GM18508 (cell line): ENCODE results near the gene ITIH6.
"Not testable (repeated sequence)": the region's sequence is repeated elsewhere in the genome, so short reads cannot be mapped to it uniquely, and the experiment has no call there.

ENCODE experiments used
- ATAC-seq: cut with Tn5 transposase; IDR thresholded peaks from one replicate; pipeline ENCODE4 v1.9.1; 2021; ENCODE audit warnings: moderate number of reproducible peaks; ENCODE audit not compliant: insufficient read depth, unreplicated experiment

The ITIH6 gene, protein sequence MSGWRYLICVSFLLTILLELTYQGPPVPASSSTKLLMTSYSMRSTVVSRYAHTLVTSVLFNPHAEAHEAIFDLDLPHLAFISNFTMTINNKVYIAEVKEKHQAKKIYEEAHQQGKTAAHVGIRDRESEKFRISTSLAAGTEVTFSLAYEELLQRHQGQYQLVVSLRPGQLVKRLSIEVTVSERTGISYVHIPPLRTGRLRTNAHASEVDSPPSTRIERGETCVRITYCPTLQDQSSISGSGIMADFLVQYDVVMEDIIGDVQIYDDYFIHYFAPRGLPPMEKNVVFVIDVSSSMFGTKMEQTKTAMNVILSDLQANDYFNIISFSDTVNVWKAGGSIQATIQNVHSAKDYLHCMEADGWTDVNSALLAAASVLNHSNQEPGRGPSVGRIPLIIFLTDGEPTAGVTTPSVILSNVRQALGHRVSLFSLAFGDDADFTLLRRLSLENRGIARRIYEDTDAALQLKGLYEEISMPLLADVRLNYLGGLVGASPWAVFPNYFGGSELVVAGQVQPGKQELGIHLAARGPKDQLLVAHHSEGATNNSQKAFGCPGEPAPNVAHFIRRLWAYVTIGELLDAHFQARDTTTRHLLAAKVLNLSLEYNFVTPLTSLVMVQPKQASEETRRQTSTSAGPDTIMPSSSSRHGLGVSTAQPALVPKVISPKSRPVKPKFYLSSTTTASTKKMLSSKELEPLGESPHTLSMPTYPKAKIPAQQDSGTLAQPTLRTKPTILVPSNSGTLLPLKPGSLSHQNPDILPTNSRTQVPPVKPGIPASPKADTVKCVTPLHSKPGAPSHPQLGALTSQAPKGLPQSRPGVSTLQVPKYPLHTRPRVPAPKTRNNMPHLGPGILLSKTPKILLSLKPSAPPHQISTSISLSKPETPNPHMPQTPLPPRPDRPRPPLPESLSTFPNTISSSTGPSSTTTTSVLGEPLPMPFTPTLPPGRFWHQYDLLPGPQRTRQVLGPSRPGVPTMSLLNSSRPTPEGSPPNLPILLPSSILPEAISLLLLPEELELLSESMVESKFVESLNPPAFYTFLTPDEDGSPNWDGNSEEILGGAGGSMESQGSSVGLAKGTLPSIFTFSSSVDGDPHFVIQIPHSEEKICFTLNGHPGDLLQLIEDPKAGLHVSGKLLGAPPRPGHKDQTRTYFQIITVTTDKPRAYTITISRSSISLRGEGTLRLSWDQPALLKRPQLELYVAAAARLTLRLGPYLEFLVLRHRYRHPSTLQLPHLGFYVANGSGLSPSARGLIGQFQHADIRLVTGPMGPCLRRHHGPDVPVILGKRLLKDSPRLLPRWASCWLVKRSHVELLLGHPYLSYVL

DNA sequence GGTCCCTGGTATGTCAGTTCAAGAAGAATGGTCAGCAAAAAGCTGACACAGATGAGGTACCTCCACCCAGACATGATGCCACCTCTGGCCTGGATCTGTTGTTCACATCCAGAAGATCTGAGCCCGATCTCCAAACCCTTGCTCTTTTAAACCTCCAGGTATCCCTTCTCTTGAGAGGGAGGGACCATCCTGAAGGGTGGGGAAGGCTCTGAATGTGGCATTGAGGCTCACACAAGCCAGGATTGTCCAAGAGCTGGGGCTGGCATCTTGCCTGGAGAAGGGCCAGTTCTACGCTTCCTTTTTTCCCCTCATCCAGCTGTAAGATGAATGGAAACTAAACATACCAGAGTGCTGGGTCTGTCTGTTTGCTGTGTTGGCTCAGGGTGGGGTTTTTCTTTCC, at the start of gene ITIH6:
Gene ITIH6, minus strand, starts transcription at position 119 of the 400 bp plus-strand sequence. Its CDS starts 45 bp downstream, at position 74.
- ATAC-seq = no peak

DNA sequence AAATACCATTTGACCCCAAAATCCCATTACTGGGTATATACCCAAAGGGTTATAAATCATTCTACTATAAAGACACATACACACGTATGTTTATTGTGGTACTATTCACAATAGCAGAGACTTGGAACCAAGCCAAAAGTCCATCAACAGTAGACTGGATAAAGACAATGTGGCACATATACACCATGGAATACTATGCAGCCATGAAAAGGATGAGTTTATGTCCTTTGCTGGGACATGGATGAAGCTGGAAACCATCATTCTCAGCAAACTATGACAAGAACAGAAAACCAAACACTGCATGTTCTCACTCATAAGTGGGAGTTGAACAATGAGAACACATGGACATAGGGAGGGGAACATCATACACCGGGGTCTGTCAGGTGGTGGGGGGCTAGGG, 49.6 kb upstream of the ITIH6 start:
- ATAC-seq = not testable (repeated sequence)

DNA sequence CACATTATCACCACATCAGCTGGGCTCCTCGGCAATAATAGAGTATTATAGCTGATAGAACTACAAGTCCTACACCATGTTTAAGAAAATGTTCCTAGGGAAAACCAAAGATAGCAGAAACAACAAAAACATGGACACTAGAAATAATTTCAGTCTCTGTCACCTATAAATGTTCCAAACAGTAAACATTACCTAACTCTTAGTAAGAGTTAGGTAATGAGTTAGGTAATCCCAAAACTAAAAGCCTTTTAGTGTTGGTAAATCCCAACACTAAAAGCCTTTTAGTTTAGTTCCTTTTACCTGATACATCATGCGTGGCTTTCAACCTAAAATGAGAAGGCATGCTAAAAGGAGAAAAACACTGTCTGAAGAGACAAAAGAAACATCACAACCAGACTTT, 45.0 kb upstream of the ITIH6 start:
- ATAC-seq = no peak

DNA sequence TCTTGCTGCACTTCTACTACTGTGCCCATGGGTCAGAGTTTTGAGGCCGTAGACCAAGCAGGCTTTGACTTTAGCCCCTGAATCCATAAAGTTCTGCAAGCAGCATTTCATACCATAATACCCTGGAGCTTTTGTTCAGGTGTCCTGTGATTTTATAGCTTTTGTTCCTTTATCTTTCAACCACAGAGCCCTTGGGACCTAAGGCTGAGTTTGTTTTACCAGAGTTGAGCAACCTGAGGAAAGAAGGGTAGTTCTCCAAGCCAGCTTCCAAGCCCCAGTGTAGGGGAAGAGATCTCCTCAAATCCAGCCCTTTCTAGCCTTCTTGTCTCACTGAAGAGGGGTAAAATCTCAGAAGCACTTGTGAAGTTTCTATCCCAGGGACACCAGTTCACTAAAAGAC, 44.6 kb upstream of the ITIH6 start:
- ATAC-seq = no peak

DNA sequence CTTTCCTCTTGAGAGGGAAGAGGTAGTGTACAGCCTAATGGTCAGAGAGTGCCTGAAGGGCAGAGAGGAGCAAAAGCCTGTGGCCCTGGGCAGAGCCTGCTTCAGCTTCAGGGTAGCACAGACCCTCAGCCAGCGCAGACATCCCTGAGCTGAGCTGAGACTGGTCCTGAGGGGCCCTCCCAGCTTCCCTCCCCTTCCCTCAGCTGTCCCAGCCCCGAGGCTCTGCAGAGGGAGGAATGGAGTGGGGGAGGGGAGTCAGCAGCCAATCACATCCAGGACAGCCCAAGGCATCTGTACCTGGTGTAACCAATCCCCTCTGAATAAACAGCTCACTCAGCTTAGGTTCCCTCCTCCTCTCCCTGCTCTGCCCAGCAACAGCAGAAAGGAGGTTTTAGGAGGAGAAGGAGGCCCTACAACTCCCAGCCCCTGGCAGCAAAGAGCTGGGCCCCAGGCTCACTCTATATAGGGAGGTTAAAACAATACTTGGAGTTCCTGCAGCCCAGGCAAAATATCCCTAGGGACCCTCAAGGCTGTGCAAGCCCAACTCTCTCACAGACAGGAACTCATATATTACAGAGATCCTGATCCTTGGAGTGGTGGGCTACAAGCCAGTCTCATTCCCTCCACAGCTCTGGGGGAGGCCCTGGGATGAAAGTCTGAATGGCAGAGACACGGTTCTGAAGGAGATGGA, 43.3 kb upstream of the ITIH6 start:
- ATAC-seq = not testable (repeated sequence)

DNA sequence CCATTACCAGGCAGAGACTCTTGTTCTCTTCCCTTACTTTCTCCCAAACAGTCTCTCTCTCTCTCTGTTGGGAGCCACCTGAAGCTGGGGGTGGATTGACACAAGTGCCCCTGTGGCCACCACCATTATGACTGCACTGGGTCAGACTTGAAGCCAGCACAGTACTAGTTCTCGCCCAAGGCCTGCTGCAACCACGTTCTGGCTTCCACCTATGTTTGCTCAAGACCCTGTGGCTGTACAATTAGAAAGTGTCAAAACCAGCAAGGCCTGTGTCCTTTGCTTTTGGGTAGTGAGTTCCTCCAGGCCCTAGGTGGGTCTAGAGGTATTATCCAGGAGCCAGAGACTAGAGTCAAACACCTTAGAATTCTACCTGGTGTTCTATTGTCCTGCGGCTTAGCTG, 40.5 kb upstream of the ITIH6 start:
- ATAC-seq = no peak

DNA sequence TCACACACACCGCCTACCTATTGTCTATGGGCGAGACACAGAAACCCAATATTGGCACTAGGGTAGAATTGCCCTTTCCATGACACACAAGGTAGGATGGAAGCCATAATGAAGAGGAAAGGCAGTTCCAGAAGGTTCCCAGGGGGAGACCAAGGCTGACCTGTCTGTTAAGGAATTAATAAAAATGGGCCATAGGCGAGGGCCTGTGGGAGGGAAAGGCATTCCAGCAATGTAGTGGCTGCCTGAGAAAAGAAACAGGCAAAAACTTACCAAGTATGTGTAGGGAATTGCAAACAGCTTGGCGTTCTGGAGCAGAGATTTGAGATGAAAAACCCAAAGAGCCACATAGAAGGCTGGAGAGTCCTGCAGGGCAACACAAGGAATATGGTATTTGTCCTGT, 28.5 kb upstream of the ITIH6 start:
- no peak for ATAC-seq

DNA sequence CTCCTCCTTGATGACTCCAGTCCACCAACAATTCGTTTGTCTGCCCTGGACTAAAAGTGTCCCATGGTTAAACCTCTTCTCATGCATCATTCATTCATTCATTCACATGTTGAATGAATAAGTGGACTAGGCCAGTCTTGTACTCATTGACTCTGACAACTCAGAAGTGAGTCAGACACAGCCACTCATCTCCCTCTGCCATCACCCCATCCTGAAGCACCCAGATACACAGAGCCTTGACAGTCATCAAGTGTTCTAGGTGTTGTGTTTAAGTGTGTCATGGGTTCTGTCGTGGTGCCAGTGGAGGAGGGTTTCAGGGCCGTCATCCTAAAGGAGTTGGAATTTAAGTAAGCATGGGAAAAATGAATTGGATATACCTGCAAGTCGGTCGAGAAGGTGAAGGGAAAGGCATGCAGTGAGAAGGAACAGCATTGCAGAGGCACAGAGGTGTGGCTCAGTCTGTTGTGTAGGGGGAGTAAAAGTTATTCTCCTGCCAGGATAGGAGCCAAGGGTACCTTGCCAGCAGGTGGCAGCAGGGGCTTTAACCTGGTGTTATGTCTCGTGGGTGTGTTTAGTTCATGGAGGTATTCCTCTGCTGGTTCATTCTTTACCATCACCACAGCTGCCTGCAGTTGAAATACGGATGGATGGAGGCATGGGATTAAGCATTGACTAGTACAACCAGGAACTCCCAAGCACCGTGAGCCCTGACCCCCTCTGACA, 27.8 kb upstream of the ITIH6 start:
- no peak for ATAC-seq

DNA sequence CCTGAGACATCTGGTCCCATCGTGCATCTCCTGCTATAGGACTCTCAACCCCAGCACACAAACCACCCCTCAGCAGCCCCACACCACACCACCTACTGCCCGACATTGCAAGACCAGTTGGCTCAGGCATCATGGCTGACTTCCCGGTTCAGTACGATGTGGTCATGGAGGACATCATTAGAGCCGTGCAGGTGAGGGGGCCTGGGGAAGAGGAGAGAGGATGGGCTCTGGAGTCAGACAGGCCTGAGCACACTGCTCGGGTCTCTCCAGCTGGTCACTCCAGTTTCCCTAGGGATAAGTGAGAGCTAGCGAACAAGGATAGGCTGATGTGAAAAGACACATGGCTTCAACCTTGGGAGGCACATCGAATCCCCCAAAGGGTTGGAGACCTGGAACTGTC, 26.7 kb upstream of the ITIH6 start:
- no peak for ATAC-seq

DNA sequence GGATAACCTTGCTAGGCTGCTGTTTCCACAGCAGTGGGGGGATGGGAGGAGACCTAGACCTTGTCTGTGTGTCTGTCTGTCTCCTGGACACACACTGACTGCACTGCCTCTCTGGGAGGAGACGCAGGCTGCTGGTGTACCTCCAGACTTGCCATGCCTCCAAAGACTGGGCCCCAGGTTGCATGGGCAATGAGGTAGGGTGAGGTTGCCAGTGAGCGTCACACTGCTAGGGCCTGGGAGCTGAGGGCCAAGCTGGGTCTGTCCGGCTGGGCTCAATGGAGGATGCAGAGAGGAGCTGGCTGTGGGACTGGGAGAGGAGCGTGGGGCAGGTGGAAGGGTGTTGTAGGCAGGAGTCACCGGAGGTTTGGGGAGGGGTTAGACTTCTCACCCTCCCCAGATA, 26.1 kb upstream of the ITIH6 start:
- ATAC-seq = no peak

DNA sequence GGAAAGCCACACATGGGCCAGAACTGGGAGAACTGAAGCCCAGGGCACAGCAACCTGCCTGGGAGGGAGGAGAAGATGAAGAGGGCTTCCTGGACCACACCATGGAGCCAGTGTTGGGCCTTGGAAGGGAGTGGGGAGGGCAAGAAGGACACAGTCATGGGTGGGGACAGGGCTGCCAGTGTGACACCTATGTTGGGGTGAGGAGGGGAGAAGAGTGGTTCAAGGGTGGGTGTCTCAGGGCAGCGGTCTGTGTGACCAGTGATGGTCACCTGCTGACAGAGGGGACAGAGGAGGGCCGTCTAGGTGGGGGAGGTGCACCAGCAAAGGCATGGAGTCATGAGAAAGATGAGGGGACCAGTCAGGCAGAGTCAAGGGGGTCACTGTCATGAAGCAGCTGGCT, 23.3 kb upstream of the ITIH6 start:
- no peak for ATAC-seq

DNA sequence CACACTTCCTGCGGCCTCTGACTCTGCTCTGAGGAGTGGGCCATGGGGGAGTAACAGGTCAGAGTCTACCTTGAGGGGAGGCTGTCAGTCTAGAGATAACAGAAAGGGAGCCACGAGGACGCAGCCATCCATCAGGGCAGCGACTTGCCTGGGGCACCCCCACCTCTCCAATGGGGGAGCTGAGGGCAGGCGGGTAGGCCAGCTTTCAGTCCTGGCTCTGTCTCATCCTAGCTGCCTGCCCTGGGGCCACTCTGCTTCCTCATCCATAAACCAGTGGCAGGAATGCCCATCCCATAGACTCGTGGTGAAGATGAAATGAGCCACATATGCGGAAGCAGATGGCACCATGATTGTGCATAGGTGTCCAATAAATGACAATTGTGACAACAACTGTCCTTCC, 22.7 kb upstream of the ITIH6 start:
- no peak for ATAC-seq

DNA sequence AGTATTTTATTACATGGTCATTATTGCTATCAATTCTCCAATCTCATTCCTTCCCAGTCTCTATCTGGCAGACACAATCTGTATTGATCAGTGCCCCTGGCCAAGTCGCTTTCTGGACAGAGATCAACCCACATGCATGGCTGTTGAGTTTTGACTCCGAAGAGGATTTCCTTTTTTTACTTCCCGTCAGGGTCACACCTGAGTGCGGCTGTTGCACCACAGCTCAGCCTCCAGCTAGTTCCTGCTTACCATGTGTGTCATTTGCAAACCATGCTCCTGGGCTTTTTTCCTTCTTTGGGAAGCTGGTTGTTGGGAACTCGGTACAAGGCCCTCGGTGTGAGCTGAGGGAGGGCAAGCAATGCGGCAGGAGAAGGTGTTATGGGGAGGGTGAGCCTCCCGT, 21.1 kb upstream of the ITIH6 start:
- no peak for ATAC-seq

DNA sequence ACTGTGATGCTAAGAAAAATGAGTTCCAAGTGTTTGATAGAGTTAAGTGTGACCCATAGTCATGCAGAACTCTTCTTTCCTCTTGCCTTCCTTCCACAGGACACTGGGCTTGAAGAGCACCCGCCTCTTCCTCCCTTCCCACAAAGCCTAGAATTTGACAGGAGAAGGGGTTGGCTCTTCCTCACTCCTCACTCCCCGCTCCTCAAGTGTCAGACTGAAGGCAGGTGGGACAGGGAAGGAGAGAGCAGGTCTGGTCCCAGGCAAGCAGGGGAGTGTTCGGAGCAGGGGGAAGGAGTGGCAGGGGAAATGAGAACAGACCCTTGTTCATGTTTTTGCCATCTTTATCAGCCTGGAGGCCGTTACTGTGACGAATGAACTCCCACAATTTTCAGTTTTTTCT, 20.2 kb upstream of the ITIH6 start:
- no peak for ATAC-seq

DNA sequence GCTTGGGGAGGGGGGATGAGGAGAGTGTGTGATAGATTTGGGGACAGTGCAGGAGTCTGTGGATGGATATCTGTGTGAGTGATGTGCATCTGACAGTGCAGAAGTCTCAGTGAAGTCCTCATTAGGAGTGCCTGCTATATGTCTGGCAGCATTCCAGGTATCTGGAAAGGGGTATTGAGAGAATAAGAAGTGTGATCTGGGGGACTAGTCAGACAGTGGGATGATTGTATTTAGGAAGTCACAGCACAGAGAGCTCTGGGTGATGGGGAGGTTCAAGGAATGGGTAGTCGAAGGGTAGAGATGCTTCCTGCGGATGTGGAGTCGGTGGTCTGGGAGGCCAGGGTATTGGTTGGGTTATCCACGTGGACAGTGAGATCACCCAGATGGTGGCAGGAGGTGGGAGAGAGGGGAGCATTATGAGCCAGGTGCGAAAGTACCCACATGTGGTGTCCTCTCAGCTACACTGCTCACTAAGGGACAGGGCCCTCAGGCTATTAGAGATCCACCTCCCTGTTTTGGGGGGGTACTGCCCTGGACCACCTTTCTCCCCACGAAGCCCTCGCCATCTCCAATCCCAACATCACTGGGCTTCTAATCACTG, 19.3 kb upstream of the ITIH6 start:
- no peak for ATAC-seq

DNA sequence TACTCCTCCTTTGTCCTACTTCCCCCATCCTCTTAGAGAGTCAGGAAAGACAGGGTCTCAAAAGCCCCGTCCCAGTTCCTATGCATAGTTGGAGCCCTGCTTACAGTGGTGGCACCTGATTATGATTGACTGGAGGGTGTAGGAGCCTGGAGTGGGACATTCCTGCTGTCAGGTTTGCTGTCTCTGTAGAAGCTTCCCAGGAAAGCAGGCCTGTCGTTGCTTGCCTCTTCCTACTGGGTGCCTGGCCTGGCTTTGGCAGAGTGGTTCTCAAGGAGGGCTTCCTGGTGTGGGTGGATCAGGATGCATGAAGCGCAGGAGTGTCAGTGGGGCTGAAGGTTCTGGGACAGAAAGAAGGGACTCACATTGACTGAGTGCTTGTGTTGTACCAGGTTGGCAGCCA, 14.3 kb upstream of the ITIH6 start:
- no peak for ATAC-seq

DNA sequence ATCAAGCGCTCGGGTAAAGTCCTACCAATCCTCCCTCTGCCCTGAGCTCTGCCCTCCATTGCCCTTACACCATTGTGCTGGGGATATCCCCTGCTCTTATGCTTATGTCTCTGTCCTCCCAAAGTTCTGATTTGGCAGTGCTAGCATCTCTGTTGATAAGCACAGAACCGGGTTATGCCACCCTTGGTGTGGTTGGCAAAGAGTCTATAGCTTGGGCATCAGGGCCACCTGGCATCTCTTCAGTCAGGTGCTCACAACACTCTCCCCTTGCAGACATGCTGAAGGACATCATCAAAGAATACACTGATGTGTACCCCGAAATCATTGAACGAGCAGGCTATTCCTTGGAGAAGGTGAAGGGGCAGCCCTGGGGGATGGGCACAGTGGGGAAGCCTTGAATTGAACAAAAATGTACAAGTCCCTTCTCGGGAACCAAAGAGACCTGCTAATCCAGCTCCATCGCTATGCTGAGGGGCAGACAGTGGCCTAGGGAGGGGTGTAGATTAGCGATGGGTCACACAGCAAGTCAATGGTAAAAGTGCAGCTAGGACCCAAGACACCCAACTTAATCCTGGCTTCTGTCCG, 13.3 kb upstream of the ITIH6 start:
- no peak for ATAC-seq

DNA sequence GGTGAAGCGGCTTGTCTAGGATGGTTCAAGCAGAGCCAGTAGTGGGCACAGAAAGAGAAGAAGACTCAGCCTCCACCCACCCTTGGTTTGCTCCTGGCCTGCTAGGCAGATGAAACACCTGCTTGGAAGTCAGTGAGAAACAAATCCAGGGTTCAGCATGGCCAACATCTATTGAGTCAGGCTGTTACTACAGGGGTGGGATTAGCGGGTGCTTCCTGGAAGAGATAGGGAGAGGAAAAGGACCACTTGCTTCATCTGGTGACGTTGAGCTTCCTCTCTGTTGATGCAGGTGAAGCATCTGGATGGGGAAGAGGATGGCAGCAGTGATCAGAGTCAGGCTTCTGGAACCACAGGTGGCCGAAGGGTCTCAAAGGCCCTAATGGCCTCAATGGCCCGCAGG, 12.5 kb upstream of the ITIH6 start:
- no peak for ATAC-seq
